IPS-18c (cell line): ENCODE measurements around the gene GRK5.

Experiments used
- H3K4me3 ChIP-seq: 2 replicates; pipeline ENCODE4 v1.7.0; 2013; ENCODE audit warnings: low read depth, mild to moderate bottlenecking, low read length, moderate library complexity; ENCODE audit not compliant: insufficient read depth
- H3K9me3 ChIP-seq: one replicate; pipeline ENCODE4 v1.6.1; 2013; ENCODE audit warnings: mild to moderate bottlenecking, low read length, moderate library complexity; ENCODE audit not compliant: control insufficient read depth, insufficient read depth

Gene GRK5

DNA sequence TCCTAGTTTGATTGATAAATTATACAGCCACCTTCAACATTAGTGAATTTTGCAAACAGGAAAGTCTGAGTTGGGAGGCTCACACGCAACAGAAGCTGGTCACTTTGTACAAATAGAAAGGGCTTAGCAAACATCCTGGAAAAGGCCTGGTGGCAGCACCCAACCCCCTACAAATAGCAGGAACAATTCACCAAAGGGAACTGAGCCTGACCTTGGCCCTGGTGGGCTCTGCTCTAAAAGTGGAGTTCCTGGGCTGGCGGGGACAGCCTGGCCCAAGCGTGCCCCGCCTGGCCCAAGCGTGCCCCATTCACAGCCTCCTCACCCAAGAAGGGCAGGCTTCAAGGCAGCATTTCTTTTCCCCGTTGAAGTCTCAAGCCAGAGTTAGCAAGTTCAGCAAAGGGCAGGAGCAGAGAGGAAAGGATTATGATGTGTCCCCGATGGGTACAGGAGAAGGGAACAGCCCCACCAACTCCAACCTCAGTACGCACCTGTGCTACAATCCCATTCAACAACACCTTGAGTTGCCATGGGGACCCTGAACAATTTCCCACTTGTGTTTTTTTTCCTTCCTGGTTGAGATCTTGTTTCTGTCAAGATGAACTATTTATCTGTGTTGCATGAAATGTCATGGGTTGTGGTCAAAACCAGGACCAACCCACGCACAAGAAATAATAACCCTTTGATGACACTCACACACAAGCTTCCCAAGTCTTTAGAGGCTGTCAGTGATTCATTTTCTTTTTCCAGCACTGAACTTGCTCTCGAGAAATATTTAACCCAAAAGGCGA lies 291.7 kb downstream of the GRK5 start:
- Histone ChIP-seq H3K9me3 (no peaks in the 10 kb centered on the region), H3K4me3 (no peak overlapping the region)

DNA sequence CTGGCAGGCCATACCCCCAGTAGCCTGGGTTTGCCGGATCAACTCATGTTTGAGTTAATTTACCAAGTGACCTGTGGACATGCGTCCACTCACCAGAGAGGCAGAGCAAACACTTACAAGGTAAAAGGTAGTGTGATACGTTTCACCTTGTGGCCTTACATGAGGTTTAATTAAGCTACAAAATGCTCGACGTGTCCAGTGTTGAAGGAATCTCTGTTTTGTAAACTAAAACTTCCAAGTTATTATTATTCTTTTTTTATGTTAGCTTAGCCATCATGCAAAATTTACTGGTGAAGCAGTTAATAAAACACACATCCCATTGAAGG lies 292.3 kb downstream of the GRK5 start:
- H3K4me3 ChIP-seq = no peak overlapping the region
- no peaks in the 10 kb centered on the region for H3K9me3 ChIP-seq

DNA sequence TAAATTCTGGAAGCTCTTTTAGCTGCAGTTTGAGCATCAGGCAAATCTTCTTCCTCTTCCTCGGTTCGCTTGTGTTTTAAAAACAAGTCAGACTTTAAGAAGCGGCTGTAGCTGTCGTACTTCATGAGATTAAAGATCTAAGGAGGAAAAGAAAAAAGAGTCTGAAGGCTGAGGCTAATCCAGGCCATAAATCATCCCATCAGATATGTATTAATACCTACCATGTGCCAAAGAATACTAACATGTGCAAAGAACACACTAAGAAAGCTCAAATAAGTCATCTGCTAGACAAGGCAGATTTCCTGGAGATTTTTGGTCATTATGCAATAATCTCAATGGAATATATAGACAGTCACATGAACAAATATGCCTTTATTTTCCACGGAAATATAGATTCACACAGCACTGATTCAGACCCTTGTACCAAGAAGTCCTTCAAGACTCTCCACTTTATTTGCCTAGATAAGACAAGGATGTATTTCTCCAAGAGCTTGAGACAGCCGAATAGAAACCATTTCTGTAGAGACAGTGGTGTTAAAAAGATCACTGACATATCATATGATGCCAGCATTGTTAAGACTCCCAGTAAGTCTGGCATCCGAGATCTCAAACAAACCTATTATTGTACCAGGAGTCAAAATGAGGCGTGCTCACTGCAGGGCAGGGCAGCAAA lies 292.9 kb downstream of the GRK5 start:
- Histone ChIP-seq H3K9me3 (no peaks in the 10 kb centered on the region), H3K4me3 (no peak overlapping the region)

DNA sequence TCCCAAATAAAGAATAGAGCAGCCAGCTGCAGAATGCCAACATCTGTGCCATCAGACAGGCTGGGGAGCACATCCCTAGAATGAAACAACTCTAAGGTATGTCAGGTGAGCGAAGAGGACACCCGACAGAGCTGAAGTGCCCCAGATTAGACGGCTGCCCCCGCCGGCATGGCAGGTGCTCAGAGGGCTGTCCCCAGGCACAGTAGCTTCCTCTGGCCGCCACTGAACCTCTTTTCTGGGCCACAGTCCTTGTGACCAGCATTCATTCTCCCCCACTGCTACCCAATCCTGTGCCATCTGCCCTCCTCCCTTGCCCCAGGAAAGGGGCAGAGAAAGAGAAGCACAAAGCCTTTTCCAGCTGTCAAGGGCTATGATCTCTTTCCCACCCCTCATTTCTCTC lies 293.4 kb downstream of the GRK5 start:
- Histone ChIP-seq H3K4me3 (no peak overlapping the region), H3K9me3 (no peaks in the 10 kb centered on the region)

DNA sequence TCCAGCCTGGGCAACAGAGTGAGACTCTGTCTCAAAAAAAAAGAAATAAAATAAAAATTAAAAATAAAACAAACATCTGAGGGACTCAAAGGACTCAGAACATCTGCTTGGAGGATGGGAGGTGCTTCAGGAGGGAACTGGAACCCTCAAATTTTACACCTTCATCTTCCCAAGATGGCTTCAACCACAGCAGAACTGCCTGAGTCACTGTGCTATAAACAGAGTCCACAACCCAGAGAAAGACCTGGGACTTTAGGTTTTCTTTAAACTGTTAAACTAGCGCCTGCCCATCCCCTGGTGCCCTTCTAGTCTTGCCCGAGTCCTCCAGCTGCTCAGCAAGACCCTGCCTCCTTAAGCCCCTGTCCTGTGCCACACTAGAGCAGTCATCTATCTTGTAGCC lies 294.3 kb downstream of the GRK5 start:
- Histone ChIP-seq H3K4me3 (no peak overlapping the region), H3K9me3 (no peaks in the 10 kb centered on the region)

DNA sequence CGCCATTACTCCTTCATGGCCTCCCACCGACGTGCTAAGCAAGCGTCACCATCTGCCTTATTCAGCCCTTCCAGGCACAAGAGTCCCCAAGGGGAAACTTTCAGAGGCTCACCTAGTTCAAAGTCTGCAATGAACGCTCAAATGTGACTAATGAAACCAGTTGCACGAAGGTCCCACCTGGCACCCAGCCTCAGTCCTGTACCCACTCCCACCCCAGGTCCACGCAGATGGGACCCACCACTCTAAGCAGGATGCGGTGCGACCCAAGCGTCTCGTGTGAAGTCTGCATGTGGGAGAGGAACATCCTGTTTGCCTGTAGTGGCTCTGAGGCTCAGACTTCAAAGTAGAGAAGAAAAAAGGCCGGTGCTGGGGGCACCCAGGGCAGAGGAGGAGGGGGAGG lies 294.8 kb downstream of the GRK5 start:
- no peak overlapping the region for H3K4me3 ChIP-seq

DNA sequence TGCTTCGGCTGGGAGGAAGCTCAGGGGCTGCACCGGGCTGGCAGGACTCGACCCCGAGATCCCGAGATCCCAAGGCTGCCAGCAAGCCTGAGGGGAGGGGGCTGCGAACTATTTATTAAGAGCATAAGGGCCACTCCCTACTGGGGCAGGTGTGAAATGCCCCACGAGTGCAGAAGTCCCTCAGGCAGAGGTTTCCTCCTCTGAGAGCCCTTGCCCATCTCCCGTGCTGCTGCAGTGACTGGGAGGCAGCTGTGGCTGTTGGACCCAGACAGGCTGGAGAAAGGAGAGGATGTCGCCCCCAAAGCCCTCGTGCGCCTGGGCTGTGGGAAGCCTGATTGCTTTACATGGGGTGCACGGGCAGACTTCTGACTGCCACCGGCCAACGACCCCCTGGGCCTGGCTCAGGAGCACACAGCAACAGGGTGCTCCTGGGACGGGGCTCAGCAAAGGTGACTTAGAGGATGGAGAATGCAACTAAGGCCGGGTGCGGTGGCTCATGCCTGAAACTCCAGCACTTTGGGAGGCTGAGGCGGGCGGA lies 295.3 kb downstream of the GRK5 start:
- no peaks in the 10 kb centered on the region for H3K9me3 ChIP-seq
- no peak overlapping the region for H3K4me3 ChIP-seq

More for the DNA sequence above, 294.8 kb downstream of the GRK5 start:
- no peaks in the 10 kb centered on the region for H3K9me3 ChIP-seq

DNA sequence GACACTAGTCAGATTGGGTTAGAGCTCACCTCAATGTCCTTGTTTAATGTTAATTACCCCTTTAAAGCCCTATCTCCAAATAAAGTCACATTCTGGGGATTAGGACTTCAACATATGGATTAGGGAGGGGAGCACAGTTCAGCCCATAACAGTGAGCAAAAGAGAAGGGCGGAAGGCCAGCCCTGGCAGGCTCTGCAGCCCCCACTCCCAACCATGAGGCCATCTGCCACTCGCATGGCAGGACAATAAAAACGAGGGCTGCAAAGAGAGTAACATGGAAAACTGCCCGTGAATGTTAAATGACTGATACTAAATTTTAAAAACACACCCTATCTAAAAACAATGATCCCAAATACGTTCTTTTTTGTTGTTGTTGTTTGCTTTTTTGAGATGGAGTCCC lies 296.4 kb downstream of the GRK5 start:
- Histone ChIP-seq H3K4me3 (no peak overlapping the region), H3K9me3 (no peaks in the 10 kb centered on the region)

DNA sequence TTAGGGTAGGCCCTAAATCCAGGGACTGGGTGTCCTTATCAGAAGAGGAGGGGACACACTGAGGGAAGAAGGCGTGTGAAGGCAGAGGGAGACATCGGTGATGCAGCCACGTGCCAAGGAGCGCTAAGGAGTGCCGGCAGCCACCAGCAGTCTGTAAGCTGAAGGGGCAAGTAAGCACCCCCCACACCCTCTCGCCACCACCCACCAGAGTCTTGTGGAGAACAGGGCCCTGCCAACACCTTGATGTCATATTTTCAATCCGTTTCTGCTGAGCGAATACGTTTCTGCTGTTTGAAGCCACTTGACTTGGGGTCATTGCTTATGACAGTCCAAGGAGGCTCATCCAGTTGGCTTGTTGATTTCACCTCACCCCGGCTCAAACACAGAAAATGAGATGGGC lies 297.3 kb downstream of the GRK5 start:
- Histone ChIP-seq H3K4me3 (no peak overlapping the region), H3K9me3 (no peaks in the 10 kb centered on the region)

DNA sequence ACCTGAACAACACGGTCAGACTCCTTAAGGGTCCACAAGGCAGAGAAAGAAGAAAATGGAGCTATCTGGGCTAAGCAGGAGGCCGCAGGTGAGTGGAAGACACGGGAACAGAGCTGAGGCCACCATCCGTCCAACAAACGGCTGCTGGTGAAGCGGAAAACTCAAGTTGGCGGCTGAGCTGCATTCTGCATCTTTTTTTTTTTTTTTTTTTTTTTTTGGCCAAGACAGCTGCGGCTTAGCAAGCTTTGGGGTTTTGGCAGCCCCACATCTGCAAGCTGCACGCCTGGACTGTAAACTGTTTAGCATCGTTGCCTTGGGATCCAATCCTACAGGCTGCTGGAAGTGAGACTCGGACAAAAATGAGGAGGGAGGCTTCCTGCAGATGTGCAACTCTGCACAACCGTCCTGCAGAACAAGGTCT lies 297.8 kb downstream of the GRK5 start:
- H3K4me3 ChIP-seq = no peak overlapping the region
- H3K9me3 ChIP-seq = no peaks in the 10 kb centered on the region
